Measurements from ENCODE around the gene CCDC158. TPM values are rescaled to one million over a fixed set of nuclear protein-coding genes. Genes with fewer than 3 reads are reported as not detected.

The CCDC158 gene
- total and polyA plus RNA-seq, 2 of the 8 experiments (the other 6 are each of a cell fraction or from before 2014, with no cell fraction given) = not detected

DNA sequence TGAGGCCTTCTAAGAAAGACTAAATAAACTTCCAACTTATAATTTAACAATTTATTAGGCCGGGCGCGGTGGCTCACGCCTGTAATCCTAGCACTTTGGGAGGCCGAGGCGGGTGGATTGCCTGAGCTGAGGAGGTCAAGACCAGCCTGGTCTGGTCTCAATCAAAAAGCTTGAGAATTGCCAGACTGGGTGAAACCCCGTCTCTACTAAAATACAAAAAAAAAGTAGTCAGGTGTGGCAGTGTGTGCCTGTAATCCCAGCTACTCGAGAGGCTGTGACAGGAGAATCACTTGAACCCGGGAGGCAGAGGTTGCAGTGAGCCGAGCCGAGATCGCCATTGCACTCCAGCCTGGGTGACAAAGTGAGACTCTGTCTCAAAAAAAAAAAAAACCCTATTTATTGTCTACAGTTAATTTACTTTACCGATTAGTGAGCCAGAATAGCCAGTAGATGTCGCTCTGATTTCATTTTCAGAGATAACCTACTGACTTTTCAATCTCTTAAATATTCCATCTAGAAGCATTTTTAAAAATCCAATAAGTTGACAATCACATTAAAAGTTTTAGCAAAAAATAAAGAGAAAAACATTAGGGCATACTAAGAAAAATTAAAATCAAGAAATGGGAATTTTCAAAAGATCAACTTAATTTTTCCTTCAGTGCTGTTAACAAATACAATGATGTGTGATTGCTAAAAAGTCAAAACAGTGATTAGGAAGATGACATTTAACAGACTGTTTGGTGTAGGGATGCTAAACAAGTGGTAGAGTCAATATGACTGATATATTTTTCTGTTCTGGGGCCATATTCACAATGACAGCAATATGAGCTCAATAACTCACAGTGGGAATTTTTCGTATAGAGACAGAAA, 9.8 kb upstream of the CCDC158 start (continued):
- no peak for TF ChIP-seq CHD1 (IDR thresholded peaks at IDR 0.05; ENCODE audit: low read depth, low read length)

Data from H1 (cell line).